Astrocyte (in vitro differentiated cells and primary cell): ENCODE results near the gene SMIM43. TPM values are rescaled to one million over a fixed set of nuclear protein-coding genes. Genes with fewer than 3 reads are reported as not detected.

Experiments
- DNase-seq: peaks from one replicate; pipeline ENCODE4 v3.0.0-alpha.2; 2010; ENCODE audit warnings: low read depth
- FAIRE-seq: peaks from 2 replicates; lab custom pipeline; 2011; peaks lifted over from hg19 to GRCh38; lab: Jason Lieb, UNC
- H2AFZ ChIP-seq: 2 replicates; pipeline ENCODE4 v1.6.0; 2012; ENCODE audit warnings: low read depth, low read length, inconsistent platforms
- H3K27ac ChIP-seq: 2 replicates; pipeline ENCODE4 v1.5.1; 2011; ENCODE audit warnings: low read depth, low read length, inconsistent platforms
- H3K27me3 ChIP-seq: 2 replicates; pipeline ENCODE4 v1.6.0; 2011; ENCODE audit warnings: low read length, inconsistent platforms; ENCODE audit not compliant: insufficient read depth
- H3K36me3 ChIP-seq: 2 replicates; pipeline ENCODE4 v1.5.1; 2011; ENCODE audit warnings: low read length, inconsistent platforms; ENCODE audit not compliant: insufficient read depth
- H3K4me1 ChIP-seq: 2 replicates; pipeline ENCODE4 v1.5.1; 2011; ENCODE audit warnings: low read length, inconsistent platforms; ENCODE audit not compliant: insufficient read depth
- H3K4me2 ChIP-seq: 2 replicates; pipeline ENCODE4 v1.6.0; 2012; ENCODE audit warnings: low read length, inconsistent platforms
- H3K4me3 ChIP-seq: 2 replicates; pipeline ENCODE4 v1.5.1; 2011; ENCODE audit warnings: low read depth, mild to moderate bottlenecking, low read length, inconsistent platforms; ENCODE audit not compliant: insufficient read depth
- H3K79me2 ChIP-seq: 2 replicates; pipeline ENCODE4 v1.6.0; 2012; ENCODE audit warnings: mild to moderate bottlenecking, low read length, inconsistent platforms; ENCODE audit not compliant: insufficient read depth
- H3K9ac ChIP-seq: 2 replicates; pipeline ENCODE4 v1.6.0; 2012; ENCODE audit warnings: mild to moderate bottlenecking, low read length, inconsistent platforms
- H3K9me3 ChIP-seq: 2 replicates; pipeline ENCODE4 v1.5.1; 2012; ENCODE audit warnings: low read depth, mild to moderate bottlenecking, low read length, inconsistent platforms; ENCODE audit not compliant: insufficient read depth
- H4K20me1 ChIP-seq: 2 replicates; pipeline ENCODE4 v1.6.0; 2012; ENCODE audit warnings: low read length, inconsistent platforms; ENCODE audit not compliant: insufficient read depth
- H3K27ac Mint-ChIP-seq: one replicate; pipeline ENCODE4 v1.8.0; 2021; ENCODE audit warnings: mild to moderate bottlenecking, mixed read lengths; ENCODE audit not compliant: unreplicated experiment
- H3K27me3 Mint-ChIP-seq: one replicate; pipeline ENCODE4 v1.8.0; 2021; ENCODE audit warnings: low read depth, mixed read lengths; ENCODE audit not compliant: unreplicated experiment
- H3K36me3 Mint-ChIP-seq: one replicate; pipeline ENCODE4 v1.8.0; 2021; ENCODE audit warnings: low read depth, mixed read lengths; ENCODE audit not compliant: unreplicated experiment
- H3K4me1 Mint-ChIP-seq: one replicate; pipeline ENCODE4 v1.8.0; 2021; ENCODE audit warnings: low read depth, mixed read lengths; ENCODE audit not compliant: unreplicated experiment
- H3K4me3 Mint-ChIP-seq: one replicate; pipeline ENCODE4 v1.8.0; 2021; ENCODE audit warnings: mild to moderate bottlenecking, moderate library complexity, mixed read lengths; ENCODE audit not compliant: unreplicated experiment
- H3K9me3 Mint-ChIP-seq: one replicate; pipeline ENCODE4 v1.8.0; 2021; ENCODE audit warnings: mild to moderate bottlenecking, mixed read lengths; ENCODE audit not compliant: unreplicated experiment
- CTCF ChIP-seq: IDR thresholded peaks from 2 replicates; pipeline ENCODE4 v1.5.1; 2011; ENCODE audit warnings: low read depth, mild to moderate bottlenecking, inconsistent platforms, low read length, moderate library complexity; ENCODE audit not compliant: insufficient read depth
- EZH2 ChIP-seq: IDR thresholded peaks from 2 replicates; pipeline ENCODE4 v1.6.1; 2012; ENCODE audit warnings: mild to moderate bottlenecking, low read length, inconsistent platforms; ENCODE audit not compliant: insufficient read depth
- total RNA-seq: library from RNA; stranded (reverse); gene quantifications from 2 replicates; pipeline ENCODE4 v1.2.1, GENCODE V29; 2021

The SMIM43 gene
- total RNA-seq, 1 donor from 2014 or later, result not detected

GRCh38 chr4:121712001-121712651 lies 52.8 kb downstream of the SMIM43 start:
- H3K9ac ChIP-seq, result peak overlapping the region; percentile 77
- no peaks in the 10 kb centered on the region for H4K20me1 ChIP-seq
- Mint-ChIP-seq H3K27ac (peak overlapping the region; percentile 97), H3K4me3 (no peak overlapping the region), H3K27me3 (no peaks in the 10 kb centered on the region), H3K4me1 (peaks cover 35% of the 10 kb centered on the region), H3K36me3 (no peaks in the 10 kb centered on the region), H3K9me3 (peaks cover 3% of the 10 kb centered on the region)
- H3K4me1 ChIP-seq, result peaks cover 23% of the 10 kb centered on the region
- no peaks in the 10 kb centered on the region for H3K79me2 ChIP-seq
- no peaks in the 10 kb centered on the region for H3K36me3 ChIP-seq
- DNase-seq (no peak), FAIRE-seq (no peak)
- peak overlapping the region; percentile 78 for H3K4me2 ChIP-seq
- no peaks in the 10 kb centered on the region for H3K27me3 ChIP-seq
- TF ChIP-seq CTCF (no peak), EZH2 (no peak)
- H3K9me3 ChIP-seq, result no peaks in the 10 kb centered on the region
- H3K27ac ChIP-seq, result peak overlapping the region; percentile 91
- no peak overlapping the region for H3K4me3 ChIP-seq
- peak overlapping the region; percentile 5 for H2AFZ ChIP-seq

- H3K9me3 Mint-ChIP-seq, result peaks cover 3% of the 10 kb centered on the region
- FAIRE-seq, result peak; percentile 82
These were observed 53.5 kb downstream of the SMIM43 start for GRCh38 chr4:121711263-121712000.

More at GRCh38 chr4:121711263-121712000, 53.5 kb downstream of the SMIM43 start:
- H3K36me3 Mint-ChIP-seq, result no peaks in the 10 kb centered on the region
- H3K4me3 Mint-ChIP-seq, result peak overlapping the region; percentile 70
- Histone ChIP-seq H3K79me2 (no peaks in the 10 kb centered on the region), H3K4me2 (peak overlapping the region; percentile 78), H3K27me3 (no peaks in the 10 kb centered on the region), H3K9me3 (no peaks in the 10 kb centered on the region), H2AFZ (peak overlapping the region; percentile 16), H3K36me3 (no peaks in the 10 kb centered on the region), H3K4me3 (peak overlapping the region; percentile 50), H3K4me1 (peaks cover 29% of the 10 kb centered on the region), H3K27ac (peak overlapping the region; percentile 91), H4K20me1 (no peaks in the 10 kb centered on the region), H3K9ac (peak overlapping the region; percentile 77)
- H3K27ac Mint-ChIP-seq, result peak overlapping the region; percentile 97
- no peaks in the 10 kb centered on the region for H3K27me3 Mint-ChIP-seq
- DNase-seq, result peak; percentile 95
- peaks cover 42% of the 10 kb centered on the region for H3K4me1 Mint-ChIP-seq
- no peak for TF ChIP-seq CTCF
- no peak for TF ChIP-seq EZH2
